Trophoblast cell (in vitro differentiated cells and primary cell): ENCODE measurements around the gene COL23A1.

ENCODE experiments used
- DNase-seq, 2 donors: peaks; one replicate each; pipeline ENCODE4 v3.0.0-alpha.2; 2016
- H2AFZ ChIP-seq: 2 replicates; pipeline ENCODE4 v1.6.1; 2013; ENCODE audit warnings: low read length, moderate library complexity, mild to moderate bottlenecking; ENCODE audit not compliant: insufficient read depth, poor library complexity
- H2AK5ac ChIP-seq: 2 replicates; pipeline ENCODE4 v1.6.1; 2013; ENCODE audit warnings: mild to moderate bottlenecking, low read length
- H2BK120ac ChIP-seq: 2 replicates; pipeline ENCODE4 v1.6.1; 2013; ENCODE audit warnings: low read length, mild to moderate bottlenecking, moderate library complexity; ENCODE audit not compliant: insufficient read depth, poor library complexity
- H2BK12ac ChIP-seq: 2 replicates; pipeline ENCODE4 v1.6.1; 2013; ENCODE audit warnings: mild to moderate bottlenecking, low read length, moderate library complexity
- H2BK5ac ChIP-seq: 2 replicates; pipeline ENCODE4 v1.6.1; 2013; ENCODE audit warnings: low read length, low read depth, moderate library complexity, mild to moderate bottlenecking; ENCODE audit not compliant: poor library complexity
- H3K14ac ChIP-seq: 2 replicates; pipeline ENCODE4 v1.6.1; 2013; ENCODE audit warnings: mild to moderate bottlenecking, low read length
- H3K18ac ChIP-seq: 2 replicates; pipeline ENCODE4 v1.6.1; 2013; ENCODE audit warnings: mild to moderate bottlenecking, low read length
- H3K23ac ChIP-seq: 2 replicates; pipeline ENCODE4 v1.6.1; 2013; ENCODE audit warnings: low read length
- H3K27ac ChIP-seq: 2 replicates; pipeline ENCODE4 v1.5.1; 2013; ENCODE audit warnings: low read depth, mild to moderate bottlenecking, inconsistent platforms, low read length, moderate library complexity
- H3K27me3 ChIP-seq: 2 replicates; pipeline ENCODE4 v1.6.1; 2013; ENCODE audit warnings: inconsistent platforms, mild to moderate bottlenecking, low read length, moderate library complexity; ENCODE audit not compliant: insufficient read depth
- H3K36me3 ChIP-seq, 2 experiments: 1 replicate in 1 of 2; 2 replicates in 1 of 2; pipeline ENCODE4 v1.6.1; 2013; ENCODE audit warnings: low read length in 2 of 2, mild to moderate bottlenecking in 2 of 2, moderate library complexity in 1 of 2; ENCODE audit not compliant: insufficient read depth in 2 of 2, control insufficient read depth in 1 of 2
- H3K4ac ChIP-seq: 2 replicates; pipeline ENCODE4 v1.6.1; 2013; ENCODE audit warnings: low read depth, mild to moderate bottlenecking, low read length, moderate library complexity
- H3K4me1 ChIP-seq, 2 experiments: 1 replicate in 1 of 2; 2 replicates in 1 of 2; pipeline ENCODE4 v1.6.1; 2013; ENCODE audit warnings: low read length in 2 of 2, mild to moderate bottlenecking in 2 of 2, moderate library complexity in 1 of 2; ENCODE audit not compliant: insufficient read depth in 2 of 2, control insufficient read depth in 1 of 2
- H3K4me2 ChIP-seq: 2 replicates; pipeline ENCODE4 v1.6.1; 2013; ENCODE audit warnings: inconsistent platforms, mild to moderate bottlenecking, low read length, moderate library complexity
- H3K4me3 ChIP-seq: 2 replicates; pipeline ENCODE4 v1.5.1; 2013; ENCODE audit warnings: mild to moderate bottlenecking, low read depth, low read length, inconsistent platforms
- H3K79me1 ChIP-seq: one replicate; pipeline ENCODE4 v1.6.1; 2013; ENCODE audit warnings: low read length
- H3K79me2 ChIP-seq: 2 replicates; pipeline ENCODE4 v1.6.1; 2013; ENCODE audit warnings: low read length, mild to moderate bottlenecking; ENCODE audit not compliant: control insufficient read depth, insufficient read depth, poor library complexity
- H3K9ac ChIP-seq: 2 replicates; pipeline ENCODE4 v1.6.1; 2013; ENCODE audit warnings: mild to moderate bottlenecking, low read length
- H3K9me3 ChIP-seq: 2 replicates; pipeline ENCODE4 v1.6.1; 2013; ENCODE audit warnings: low read depth, mild to moderate bottlenecking, control low read depth, inconsistent platforms, low read length; ENCODE audit not compliant: insufficient read depth
- H4K12ac ChIP-seq: 2 replicates; pipeline ENCODE4 v1.6.1; 2013; ENCODE audit warnings: low read depth, mild to moderate bottlenecking, low read length, moderate library complexity
- H4K8ac ChIP-seq: 2 replicates; pipeline ENCODE4 v1.6.1; 2013; ENCODE audit warnings: low read depth, mild to moderate bottlenecking, low read length, moderate library complexity
- H4K91ac ChIP-seq: one replicate; pipeline ENCODE4 v1.6.1; 2013; ENCODE audit warnings: low read depth, mild to moderate bottlenecking, low read length, moderate library complexity
- WGBS: extraction: QIAGEN DNeasy Blood & Tissue Kit; methylation state at CpG from one replicate; pipeline ENCODE4 v1.1.7; 2013; ENCODE audit warnings: missing lambda C conversion rate; ENCODE audit not compliant: insufficient read length, insufficient coverage; ENCODE audit errors: extremely low coverage; 5-methylcytosine and 5-hydroxymethylcytosine counted together

Gene COL23A1

GRCh38 chr5:178453224-178453623 lies 137.0 kb downstream of the COL23A1 start:
- peaks cover 2% of the 10 kb centered on the region for H3K9me3 ChIP-seq
- no peak overlapping the region for H3K27ac ChIP-seq
- no peaks in the 10 kb centered on the region for H3K79me1 ChIP-seq
- no peak overlapping the region for H3K4me3 ChIP-seq
- no CpG with 5 or more reads among the region's 4 CpGs for WGBS
- no peak overlapping the region for H2BK120ac ChIP-seq
- peaks cover 2 to 6% of the 10 kb centered on the region in 2 experiments for H3K4me1 ChIP-seq
- no peak overlapping the region for H4K8ac ChIP-seq
- H4K12ac ChIP-seq: no peak overlapping the region
- H3K9ac ChIP-seq: no peak overlapping the region
- H2AK5ac ChIP-seq: no peak overlapping the region
- no peak overlapping the region for H2BK12ac ChIP-seq
- H3K36me3 ChIP-seq: no peaks in the 10 kb centered on the region
- H3K23ac ChIP-seq: no peak overlapping the region
- H3K18ac ChIP-seq: no peak overlapping the region
- no peak overlapping the region for H3K4me2 ChIP-seq
- no peak overlapping the region for H3K4ac ChIP-seq
- no peak overlapping the region for H4K91ac ChIP-seq
- H2AFZ ChIP-seq: no peak overlapping the region
- no peaks in the 10 kb centered on the region for H3K79me2 ChIP-seq
- no peaks in the 10 kb centered on the region for H3K27me3 ChIP-seq
- DNase-seq: peak; percentile 78 to 93
- H3K14ac ChIP-seq: no peak overlapping the region
- H2BK5ac ChIP-seq: no peak overlapping the region

- Histone ChIP-seq H2AFZ (no peak overlapping the region), H3K79me2 (no peaks in the 10 kb centered on the region), H4K91ac (no peak overlapping the region), H3K23ac (no peak overlapping the region), H3K27me3 (no peaks in the 10 kb centered on the region), H3K79me1 (no peaks in the 10 kb centered on the region), H3K4me2 (no peak overlapping the region), H3K18ac (no peak overlapping the region), H2BK120ac (no peak overlapping the region), H3K27ac (no peak overlapping the region), H4K8ac (no peak overlapping the region), H3K4ac (no peak overlapping the region), H3K4me1 (peaks cover 2 to 6% of the 10 kb centered on the region in 2 experiments), H3K36me3 (no peaks in the 10 kb centered on the region), H3K9ac (no peak overlapping the region), H4K12ac (no peak overlapping the region), H3K14ac (no peak overlapping the region), H2BK5ac (no peak overlapping the region), H2AK5ac (no peak overlapping the region), H3K9me3 (peaks cover 2% of the 10 kb centered on the region), H3K4me3 (no peak overlapping the region), H2BK12ac (no peak overlapping the region)
- WGBS: no CpG with 5 or more reads among the region's 19 CpGs
- no peak for DNase-seq
These were observed 139.8 kb downstream of the COL23A1 start for GRCh38 chr5:178450121-178451028.

GRCh38 chr5:178449163-178450070 lies 140.8 kb downstream of the COL23A1 start:
- H3K18ac ChIP-seq: no peak overlapping the region
- no peak overlapping the region for H3K14ac ChIP-seq
- H3K27me3 ChIP-seq: no peaks in the 10 kb centered on the region
- peaks cover 2 to 6% of the 10 kb centered on the region in 2 experiments for H3K4me1 ChIP-seq
- no peak overlapping the region for H2BK120ac ChIP-seq
- H3K4me2 ChIP-seq: no peak overlapping the region
- H4K91ac ChIP-seq: no peak overlapping the region
- H4K8ac ChIP-seq: no peak overlapping the region
- no peak overlapping the region for H3K4ac ChIP-seq
- H3K36me3 ChIP-seq: no peaks in the 10 kb centered on the region
- no peaks in the 10 kb centered on the region for H3K79me2 ChIP-seq
- H3K27ac ChIP-seq: no peak overlapping the region
- no peak for DNase-seq
- no peak overlapping the region for H2BK12ac ChIP-seq
- H2AFZ ChIP-seq: no peak overlapping the region
- no peak overlapping the region for H3K9ac ChIP-seq
- H3K9me3 ChIP-seq: no peaks in the 10 kb centered on the region
- H3K23ac ChIP-seq: no peak overlapping the region
- no CpG with 5 or more reads among the region's 23 CpGs for WGBS
- H3K79me1 ChIP-seq: no peaks in the 10 kb centered on the region
- H2AK5ac ChIP-seq: no peak overlapping the region
- no peak overlapping the region for H2BK5ac ChIP-seq
- H3K4me3 ChIP-seq: no peak overlapping the region
- H4K12ac ChIP-seq: no peak overlapping the region

GRCh38 chr5:178445534-178445933 lies 144.7 kb downstream of the COL23A1 start:
- WGBS: no CpG with 5 or more reads among the region's 2 CpGs
- no peak overlapping the region for H4K91ac ChIP-seq
- H2BK12ac ChIP-seq: no peak overlapping the region
- no peak overlapping the region for H3K23ac ChIP-seq
- H3K9me3 ChIP-seq: no peaks in the 10 kb centered on the region
- no peak overlapping the region for H2AK5ac ChIP-seq
- H3K4ac ChIP-seq: no peak overlapping the region
- no peaks in the 10 kb centered on the region for H3K36me3 ChIP-seq
- H3K4me2 ChIP-seq: no peak overlapping the region
- no peak overlapping the region for H2BK5ac ChIP-seq
- H2AFZ ChIP-seq: no peak overlapping the region
- DNase-seq: no peak
- H4K12ac ChIP-seq: no peak overlapping the region
- H3K14ac ChIP-seq: no peak overlapping the region
- H4K8ac ChIP-seq: no peak overlapping the region
- no peaks in the 10 kb centered on the region for H3K79me1 ChIP-seq
- no peak overlapping the region for H3K18ac ChIP-seq
- H3K4me3 ChIP-seq: no peak overlapping the region
- H3K79me2 ChIP-seq: no peaks in the 10 kb centered on the region
- H2BK120ac ChIP-seq: no peak overlapping the region
- no peaks in the 10 kb centered on the region for H3K27me3 ChIP-seq
- no peak overlapping the region for H3K9ac ChIP-seq
- H3K27ac ChIP-seq: no peak overlapping the region
- no peaks in the 10 kb centered on the region for H3K4me1 ChIP-seq
